ENCODE results near the gene ANKS3.

Gene ANKS3

GRCh38 chr16:4723071-4723767 is 10.9 kb downstream of the ANKS3 start:
- DNase-seq, result no peak

- no peak for DNase-seq
Observed at GRCh38 chr16:4718466-4718865, 15.6 kb downstream of the ANKS3 start.

- no peak for DNase-seq
Observed at GRCh38 chr16:4714996-4715395, 19.1 kb downstream of the ANKS3 start.

DNA sequence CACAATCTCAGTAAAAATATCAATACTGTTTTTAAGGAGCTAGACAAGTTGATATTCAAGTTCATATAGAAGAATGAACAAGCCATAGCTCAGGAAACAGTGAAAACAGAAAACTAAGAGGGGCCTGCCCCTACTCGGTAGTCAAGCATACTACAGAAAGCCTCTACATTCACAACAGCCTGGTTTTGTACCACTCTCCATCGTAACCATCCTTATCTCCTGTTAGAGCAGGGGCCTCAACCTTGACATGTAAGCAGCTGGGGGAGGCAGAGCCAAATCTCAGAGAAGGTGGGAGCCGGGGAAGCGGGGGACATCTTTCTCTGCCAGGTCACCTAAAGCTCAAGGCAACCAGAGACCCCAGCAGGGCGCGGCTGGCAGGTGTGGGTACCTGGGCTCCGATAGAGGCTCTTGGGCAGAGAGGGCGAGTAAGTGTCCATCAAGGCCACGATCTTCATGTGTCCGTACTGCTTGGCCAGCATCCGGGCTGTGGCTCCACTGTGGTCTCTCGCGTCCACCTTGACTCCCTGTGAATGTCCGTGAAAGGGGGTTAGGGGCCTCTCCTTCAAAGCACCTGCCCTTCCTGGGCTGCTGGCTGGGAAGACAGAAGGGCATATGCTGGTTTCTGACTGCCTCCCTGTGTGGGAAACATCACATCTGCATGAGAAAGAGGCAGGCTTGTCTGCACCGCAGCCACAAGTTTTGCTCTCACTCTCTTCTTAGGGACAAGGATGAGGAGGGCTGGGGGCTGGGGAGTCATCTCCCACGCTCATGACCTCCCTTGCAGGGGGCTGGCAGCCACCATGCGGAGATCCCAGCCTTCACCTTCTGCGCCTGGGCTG is 20.2 kb downstream of the ANKS3 start:
- no peak for DNase-seq

DNA sequence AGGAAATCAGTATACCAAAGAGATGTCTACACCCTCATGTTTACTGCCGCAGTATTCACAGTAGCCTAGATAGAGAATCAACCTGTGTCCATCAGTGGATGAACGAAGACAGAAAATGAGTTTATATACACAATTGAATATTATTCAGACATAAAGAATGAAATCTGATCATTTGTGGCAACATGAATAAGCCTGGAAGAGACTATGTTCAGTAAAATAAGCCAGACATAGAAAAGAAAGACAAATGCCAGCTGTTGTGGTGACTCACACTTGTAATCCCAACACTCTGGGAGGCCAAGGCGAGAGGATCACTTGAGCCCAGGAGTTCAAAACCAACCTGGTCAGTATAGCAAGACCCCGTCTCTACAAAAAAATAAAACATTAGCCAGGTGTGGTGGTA is 24.6 kb downstream of the ANKS3 start:
- no peak for DNase-seq

DNA sequence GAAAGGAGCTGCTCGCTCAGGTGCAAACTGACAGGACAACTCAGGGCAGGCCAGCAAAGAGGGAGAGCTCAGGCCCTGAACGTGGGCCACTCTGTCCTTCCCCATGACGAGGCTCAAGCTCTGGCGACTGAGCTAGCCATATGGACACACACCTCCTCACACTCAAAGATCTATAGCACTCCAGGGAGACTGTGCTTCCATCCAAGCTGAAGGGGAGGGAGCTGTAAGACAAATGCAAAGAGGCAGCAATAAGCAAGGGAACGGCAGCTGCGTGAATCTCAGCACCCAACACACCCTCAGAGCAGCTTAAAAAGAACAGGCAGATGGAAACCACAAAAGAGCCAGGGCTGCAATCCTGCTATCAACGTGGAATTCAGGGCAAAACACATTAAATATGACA is 27.2 kb downstream of the ANKS3 start:
- no peak for DNase-seq

DNA sequence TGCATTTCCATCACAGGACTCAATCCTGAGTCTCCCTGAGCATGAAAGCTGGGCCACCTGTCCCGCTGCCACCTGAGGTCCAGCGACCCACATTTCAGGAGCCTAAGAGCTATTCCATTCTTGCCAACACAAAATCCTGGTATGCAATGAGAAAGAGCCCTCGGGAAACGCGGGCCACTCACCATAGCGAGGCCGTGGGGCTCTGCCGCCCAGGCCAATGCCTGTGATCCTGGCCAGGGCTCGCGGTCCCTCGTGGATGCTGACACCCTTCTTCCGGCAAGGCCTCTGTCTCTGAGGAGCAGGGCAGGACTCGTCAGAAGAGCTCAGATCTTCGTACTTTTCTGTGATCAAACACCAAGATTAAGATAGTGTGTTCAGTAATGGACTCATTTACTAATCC is 29.2 kb downstream of the ANKS3 start:
- DNase-seq, result no peak

DNA sequence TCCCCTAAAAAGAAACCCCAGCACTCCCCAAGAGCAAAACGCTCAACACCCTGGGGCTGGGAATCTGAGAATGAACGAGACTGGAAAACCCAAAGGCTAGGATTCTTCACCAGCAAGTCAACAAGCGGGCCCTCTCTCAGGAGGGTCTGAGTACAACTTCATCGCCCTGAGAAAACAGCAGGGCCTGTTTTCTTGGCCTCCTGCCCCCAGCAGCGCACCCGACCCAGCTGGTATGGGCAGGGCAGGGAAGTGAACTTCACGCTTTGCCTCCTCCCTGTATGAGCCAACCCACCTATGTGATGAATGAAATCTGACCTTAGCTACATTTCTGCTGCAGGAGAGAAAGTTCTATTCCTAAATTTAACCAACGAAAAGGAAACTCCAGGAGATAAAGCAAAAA is 29.6 kb downstream of the ANKS3 start:
- DNase-seq, result no peak

DNA sequence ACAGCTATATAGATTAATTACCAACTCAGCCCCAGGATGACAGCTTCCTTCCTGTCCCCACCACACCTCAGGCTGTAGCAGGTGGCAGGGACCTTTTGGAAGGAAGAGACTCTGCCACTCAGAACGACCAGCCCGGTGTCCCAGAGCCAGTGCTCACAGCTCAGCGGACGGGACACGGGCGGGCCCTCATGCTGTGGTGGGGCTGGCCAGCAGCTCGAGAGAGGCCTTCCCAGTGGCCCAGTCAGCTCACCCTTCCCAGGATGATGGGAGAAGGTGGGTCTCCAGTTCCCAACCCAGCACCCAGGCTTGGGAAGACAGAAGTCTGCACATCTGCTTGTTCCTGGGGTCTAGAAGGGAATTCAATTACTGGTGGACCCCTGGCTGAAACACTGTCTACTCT is 30.2 kb downstream of the ANKS3 start:
- DNase-seq, result no peak

DNA sequence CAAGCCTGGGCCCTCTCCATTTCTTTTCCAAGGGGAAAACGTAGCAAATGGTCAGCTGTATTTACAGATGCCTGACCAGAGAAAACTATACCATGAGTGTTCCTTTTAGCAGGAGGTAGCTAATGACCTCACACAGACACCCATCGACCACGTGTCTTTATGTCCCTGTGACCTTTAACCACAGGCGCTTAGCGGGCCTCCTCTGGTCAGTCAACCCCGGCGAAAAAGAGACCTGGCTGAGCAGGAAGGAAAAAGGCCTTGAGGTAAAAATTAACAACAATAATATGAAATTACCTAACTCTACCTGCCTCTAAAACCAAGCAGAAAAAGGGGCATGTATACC is 31.6 kb downstream of the ANKS3 start:
- no peak for DNase-seq

GRCh38 chr16:4701791-4702465 is 32.1 kb downstream of the ANKS3 start:
- DNase-seq, result no peak

DNA sequence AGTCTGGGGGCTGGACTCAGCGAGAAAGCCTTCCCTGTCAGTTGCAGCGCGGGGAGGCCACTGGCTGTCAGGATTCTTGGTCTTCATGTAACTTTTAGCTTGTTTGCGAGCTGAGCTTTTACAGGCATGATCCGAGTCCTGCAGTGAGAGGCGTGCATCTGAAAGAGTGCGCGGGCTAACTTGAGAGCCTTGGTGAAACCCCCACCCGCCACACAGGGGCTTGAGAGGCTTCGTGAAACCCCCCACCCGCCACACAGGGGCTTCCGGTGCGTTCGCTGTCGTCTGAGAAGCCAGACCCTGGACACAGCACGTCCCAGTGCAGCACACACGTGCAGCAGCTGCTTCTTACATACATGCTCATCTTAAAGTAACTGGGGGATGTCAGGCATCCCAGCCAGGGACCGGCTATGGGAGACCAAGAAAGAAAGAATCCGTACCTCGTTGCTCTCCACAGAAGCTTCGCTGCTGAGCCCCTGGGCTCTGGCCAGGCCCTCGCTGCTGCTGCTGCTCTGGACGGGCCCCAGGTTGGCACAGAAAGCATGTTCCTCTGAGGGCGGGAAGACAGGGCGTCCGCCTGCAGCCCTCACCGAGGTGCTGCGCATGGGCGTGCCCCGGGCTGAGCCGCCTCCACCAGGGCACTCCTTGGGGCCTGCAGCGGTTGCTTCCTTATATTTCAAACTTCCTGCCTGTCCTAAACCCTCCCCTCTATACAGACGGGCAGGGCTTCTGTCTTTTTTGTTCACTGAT is 32.9 kb downstream of the ANKS3 start:
- DNase-seq, result no peak

GRCh38 chr16:4700380-4700996 is 33.6 kb downstream of the ANKS3 start:
- no peak for DNase-seq

GRCh38 chr16:4699046-4699556 is 35.0 kb downstream of the ANKS3 start:
- DNase-seq, result no peak

DNA sequence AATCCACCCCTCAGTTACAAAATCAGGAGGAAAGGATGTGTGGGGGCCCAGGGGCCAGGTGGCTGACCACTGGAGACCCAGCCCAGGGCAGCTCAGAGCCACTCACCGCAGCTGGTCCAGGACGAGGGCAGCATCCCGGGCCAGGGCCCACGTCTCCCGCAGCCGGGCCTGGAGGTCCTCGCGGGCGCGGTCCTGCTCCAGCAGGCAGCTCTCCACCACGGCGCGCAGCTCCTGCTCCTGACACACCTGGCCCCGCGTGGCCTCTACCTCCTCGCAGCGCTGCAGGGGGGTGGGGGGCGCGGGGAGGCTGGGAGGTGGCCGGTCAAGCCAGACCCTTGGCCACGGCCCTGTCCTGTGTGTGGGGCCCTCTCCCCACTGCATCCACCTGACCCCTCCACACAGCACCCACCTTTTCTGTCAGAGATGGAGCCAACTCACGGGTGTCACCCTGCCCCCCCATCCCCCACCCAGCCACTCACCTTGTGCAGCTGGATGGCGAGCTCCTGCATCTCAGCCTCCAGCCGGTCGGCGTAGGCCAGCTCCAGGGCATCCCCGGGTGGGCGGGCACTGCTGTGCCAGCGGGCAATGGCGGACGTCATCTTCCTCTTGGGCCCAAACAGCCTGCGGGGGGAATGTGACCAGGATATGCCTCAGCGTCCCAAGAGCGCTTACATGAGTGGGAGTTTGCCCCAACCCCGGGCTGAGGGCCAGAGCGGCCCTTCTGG is 35.6 kb downstream of the ANKS3 start:
- DNase-seq, result no peak

DNA sequence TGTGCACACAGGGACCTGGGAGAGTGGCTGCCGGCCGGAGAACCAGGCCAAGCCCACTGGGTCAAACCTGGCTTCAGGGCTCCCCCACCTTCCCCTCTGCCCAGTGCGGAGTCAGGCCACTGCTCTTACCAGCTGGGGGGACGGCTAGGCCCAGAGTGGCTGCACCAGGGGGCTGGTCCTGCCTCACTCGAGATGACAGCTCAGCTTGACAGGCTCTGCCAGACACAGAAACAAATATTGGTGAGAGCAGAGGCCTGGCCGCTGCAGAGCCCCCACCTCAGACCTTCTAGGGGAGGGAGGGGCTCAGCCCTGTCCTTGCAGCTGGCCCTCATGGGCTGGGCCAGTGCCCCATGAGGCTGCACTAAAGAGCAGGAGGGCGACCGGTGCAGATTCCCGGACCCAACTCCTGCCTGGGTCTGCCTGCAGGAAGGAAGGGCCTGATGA is 36.2 kb downstream of the ANKS3 start:
- no peak for DNase-seq

DNA sequence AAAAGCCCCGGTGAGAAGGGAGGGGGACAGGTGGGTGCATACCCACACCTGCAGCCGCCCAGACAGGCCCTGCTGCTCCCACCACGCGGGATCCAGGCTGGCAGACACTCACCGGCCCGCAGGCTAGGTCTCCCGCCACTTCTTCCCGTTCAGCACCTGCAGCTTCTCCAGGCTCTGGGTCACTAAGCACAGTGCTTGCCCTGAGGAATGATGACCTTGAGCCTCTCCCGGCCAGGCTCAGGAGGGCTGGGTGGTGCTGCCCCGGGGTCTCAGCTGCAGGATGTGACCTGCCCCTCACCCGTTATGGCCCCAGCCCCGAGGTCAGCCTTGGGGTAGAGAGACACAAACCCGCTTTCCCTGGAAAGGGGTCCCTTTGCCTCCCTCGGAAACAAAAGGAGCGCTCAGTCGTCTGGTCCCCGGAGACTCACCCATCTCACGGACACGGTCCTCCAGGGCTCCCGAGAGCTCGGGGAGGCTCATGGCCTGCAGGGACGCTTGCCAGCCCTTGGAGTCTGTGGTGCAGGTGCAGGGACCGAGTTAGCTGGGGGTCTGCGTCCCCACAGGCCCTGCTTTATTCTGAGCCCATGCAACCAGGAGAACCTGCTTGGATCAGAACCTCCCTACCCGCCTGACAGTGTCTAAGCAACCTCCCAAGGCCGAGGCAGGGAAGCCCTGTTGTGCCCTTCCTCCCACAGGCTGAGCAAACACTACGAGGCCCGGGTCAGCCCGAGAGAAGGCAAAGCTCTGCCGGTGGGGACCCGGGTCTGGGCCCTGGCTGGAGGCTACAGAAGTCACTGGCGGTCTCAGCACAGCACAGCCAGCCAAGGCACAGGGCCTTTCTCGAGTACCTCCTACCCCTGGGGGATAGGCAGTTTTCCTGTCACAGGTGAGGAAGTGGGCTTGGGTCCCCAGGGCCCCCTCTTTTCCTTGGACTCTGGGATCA is 36.9 kb downstream of the ANKS3 start:
- DNase-seq, result no peak

DNA sequence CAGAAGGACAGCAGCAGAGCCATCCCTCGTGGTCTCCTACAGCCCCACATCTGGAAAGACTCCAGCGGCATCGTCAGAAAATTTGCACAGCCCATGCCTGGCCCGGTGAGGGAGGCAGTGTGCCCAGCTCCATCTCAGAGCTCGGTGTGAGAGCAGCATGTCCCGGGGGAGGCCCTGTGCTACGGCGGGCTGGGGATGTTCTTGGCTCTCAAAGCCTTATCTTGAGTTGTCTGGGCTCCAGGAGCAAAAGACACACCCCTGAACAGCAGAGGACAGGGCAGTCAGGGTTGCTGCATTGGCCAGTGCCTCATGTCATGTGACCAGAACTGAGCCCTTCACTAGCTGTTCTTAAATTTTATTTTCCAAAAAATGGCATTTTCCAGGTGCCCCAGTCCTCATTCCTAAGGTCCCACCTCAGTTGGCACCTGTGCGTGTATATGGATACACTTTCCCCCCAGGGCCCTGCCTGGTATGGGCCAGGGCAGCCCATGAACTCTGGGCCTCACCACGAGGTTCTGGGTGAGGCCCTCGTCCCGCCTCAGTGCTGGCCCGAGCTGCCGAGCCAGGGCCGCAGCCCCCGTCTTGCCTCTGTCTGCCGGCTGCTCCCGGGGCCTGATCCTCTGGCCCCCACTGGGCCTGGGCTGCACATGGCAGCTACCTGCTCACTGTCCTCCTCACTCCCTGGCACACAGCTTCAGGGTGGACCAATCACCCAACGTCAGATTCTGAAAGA is 37.7 kb downstream of the ANKS3 start:
- no peak for DNase-seq

DNA sequence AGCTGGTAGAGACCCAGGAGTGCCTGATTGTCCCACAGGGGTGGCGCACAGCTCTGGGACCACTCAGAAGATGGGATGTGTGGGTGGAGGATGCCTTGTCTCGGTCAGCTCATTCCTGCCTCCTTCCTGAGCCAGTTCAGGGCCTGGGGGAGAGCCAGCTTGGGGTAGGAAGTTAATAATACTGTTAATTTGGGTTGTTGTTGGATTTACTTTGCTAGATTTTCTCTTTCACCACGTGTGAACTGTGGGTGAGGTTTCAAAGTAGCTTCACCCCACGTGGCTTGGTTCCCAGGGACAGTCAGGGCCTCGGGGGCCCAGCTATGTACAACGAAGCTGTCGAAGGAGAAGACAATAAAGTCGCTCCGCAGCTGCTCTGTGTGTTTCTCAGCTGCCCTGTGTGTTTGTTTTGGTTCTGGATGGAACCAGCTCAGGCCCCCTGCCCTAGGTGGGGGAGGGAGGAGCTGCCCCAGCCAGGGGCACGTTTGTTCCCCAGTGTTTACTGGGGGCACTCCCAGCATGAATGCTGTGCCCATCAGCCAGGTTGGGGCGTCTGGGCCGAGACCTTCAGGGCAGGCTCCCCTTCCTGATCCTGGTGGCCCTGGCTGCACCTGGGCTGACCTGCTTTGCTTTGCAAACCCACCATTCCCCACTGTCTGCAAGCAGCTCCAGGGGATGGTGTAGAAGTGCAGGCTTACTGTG is 38.4 kb downstream of the ANKS3 start:
- no peak for DNase-seq

All from stimulated activated CD4-positive, alpha-beta T cell treated with anti-CD3 and anti-CD28 coated beads, Interleukin-2, amount 100 ng/mL, for 48 hours (primary cell).